Measurements from ENCODE around the gene NTMT1. TPM values are rescaled to one million over a fixed set of nuclear protein-coding genes. Genes with fewer than 3 reads are reported as not detected.
A peak's percentile ranks its signal among the peaks of the same experiment; 100 is the strongest.

Gene NTMT1, protein sequence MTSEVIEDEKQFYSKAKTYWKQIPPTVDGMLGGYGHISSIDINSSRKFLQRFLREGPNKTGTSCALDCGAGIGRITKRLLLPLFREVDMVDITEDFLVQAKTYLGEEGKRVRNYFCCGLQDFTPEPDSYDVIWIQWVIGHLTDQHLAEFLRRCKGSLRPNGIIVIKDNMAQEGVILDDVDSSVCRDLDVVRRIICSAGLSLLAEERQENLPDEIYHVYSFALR
- total RNA-seq (2012; rRNA removed): 26.4 and 41.9 TPM in 2 replicates

DNA sequence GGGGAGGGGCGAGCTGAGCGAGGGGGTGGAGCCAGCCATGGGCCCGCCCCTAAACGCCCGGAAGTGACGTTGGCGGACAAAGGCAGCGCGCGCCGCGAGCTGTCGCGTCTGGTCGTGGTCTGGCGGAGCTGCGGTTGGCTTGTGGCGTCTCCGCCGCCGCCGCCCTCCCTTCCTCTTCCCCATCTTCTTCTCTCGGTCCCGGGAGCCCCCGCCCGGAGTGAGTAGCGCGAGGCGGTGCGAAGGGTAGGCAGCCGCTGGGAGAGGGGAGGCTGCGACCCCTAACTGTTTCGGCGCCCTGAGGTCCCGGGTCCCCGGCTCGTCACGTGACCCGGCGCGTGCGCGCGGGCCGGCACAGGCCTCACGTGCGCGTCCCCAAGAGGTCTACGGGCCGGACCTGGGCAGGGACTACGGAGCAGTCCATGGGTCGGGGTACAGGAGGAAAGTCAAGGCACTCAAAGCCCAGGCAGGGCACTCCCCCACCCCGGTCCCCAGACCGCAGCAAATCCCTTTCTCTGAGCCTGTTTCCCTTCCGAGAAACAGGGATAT, at the start of gene NTMT1:
NTMT1 (plus strand) TSS at position 85 of the 546 bp plus-strand sequence. CDS start 6,541 bp downstream, outside the sequence.
- peaks cover 38% of the 10 kb centered on the region for H3K4me1 ChIP-seq (ENCODE audit: control insufficient read depth, insufficient read depth, low read length)
- no peaks in the 10 kb centered on the region for H3K27me3 ChIP-seq (ENCODE audit: control insufficient read depth, insufficient read depth, low read length)
- H3K9me3 ChIP-seq (replicated peaks; ENCODE audit: low read length): no peaks in the 10 kb centered on the region

DNA sequence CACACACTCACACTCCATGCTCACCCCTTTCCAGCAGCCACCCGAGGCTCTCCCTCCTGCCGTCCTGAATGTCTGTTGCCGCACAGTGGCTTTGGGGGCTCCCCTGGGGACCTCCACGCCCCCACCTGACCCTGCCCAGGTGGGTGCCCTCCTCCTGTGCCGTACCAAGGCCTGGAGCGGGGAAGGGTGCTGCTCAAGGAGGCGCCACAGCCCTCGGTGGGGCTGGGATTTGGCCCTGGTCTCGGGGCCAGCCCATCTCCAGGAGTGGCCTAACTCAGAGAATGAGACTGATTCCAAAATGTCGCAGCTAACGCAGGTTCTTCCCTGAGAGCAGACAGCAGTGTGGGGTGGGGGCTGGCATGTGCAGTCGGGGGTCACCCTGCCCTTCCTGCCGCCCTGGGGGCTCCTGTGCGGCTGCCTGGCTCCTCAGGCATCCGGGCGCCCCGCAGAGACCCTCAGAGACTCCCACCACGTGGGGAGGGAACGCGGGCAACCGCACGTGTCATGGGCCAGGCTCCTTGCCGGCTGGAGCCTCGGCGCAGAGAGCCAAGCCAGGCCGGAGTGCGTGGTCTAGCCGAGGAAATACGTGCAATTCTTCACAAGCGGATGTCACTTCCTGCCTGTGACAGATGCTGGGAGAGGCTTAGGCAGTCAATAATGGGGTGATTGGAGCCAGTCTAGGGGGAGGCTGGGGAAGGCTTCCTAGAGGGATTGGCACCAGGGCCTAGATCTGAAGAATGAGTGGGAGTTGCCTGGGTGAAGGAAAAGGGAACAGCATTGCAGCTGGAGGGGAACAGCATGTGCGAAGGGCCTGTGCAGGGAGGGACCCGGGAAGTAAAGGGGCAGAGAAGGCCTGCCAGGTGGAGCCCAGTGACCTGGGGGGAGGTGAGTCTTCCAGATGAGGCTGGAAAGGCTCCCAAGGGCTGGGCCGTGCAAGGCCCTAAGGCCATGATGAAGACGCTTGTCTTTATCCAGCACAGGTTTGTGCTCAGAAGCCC, 49.1 kb upstream of the NTMT1 start:
- Histone ChIP-seq H3K4me2 (ENCODE audit: low read length) (no peak overlapping the region), H3K4me3 (ENCODE audit: low read length) (no peak overlapping the region), H3K9me3 (replicated peaks; ENCODE audit: low read length) (peaks cover 5% of the 10 kb centered on the region), H3K36me3 (ENCODE audit: insufficient read depth, low read length) (no peaks in the 10 kb centered on the region), H3K27me3 (ENCODE audit: control insufficient read depth, insufficient read depth, low read length) (no peaks in the 10 kb centered on the region), H3K4me1 (ENCODE audit: control insufficient read depth, insufficient read depth, low read length) (peaks cover 20% of the 10 kb centered on the region), H3K9ac (ENCODE audit: low read depth, low read length) (no peak overlapping the region)

More for the DNA sequence above, at the start of gene NTMT1:
- Histone ChIP-seq H3K9ac (ENCODE audit: low read depth, low read length) (peak within 1 kb of the TSS; percentile 89), H3K36me3 (ENCODE audit: insufficient read depth, low read length) (peaks cover 9% of the 10 kb centered on the region), H3K4me3 (ENCODE audit: low read length) (peak within 1 kb of the TSS; percentile 83), H3K4me2 (ENCODE audit: low read length) (peak within 1 kb of the TSS; percentile 97)

DNA sequence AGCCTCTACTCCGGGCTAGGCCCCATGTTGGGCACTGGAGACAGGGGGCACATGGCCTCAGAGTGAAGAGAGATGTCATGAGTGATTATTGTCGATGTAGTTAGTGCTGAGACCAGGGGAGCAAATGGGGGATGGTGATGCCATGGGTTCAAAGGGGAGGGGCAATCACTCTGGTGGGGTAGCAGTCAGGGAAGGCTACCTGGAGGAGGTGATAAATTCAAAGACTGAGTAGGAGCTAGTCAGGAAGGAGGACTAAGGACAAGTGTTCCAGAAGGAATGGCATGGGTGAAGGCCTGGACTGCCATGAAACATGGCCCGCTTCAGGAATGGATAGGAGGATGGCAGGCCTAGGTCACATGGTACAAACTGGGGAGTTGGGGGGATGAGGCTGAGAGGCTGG, 46.7 kb upstream of the NTMT1 start:
- Histone ChIP-seq H3K9ac (ENCODE audit: low read depth, low read length) (no peak overlapping the region), H3K4me1 (ENCODE audit: control insufficient read depth, insufficient read depth, low read length) (peaks cover 20% of the 10 kb centered on the region), H3K27me3 (ENCODE audit: control insufficient read depth, insufficient read depth, low read length) (no peaks in the 10 kb centered on the region), H3K4me3 (ENCODE audit: low read length) (no peak overlapping the region), H3K9me3 (replicated peaks; ENCODE audit: low read length) (no peaks in the 10 kb centered on the region), H3K4me2 (ENCODE audit: low read length) (no peak overlapping the region), H3K36me3 (ENCODE audit: insufficient read depth, low read length) (no peaks in the 10 kb centered on the region)

DNA sequence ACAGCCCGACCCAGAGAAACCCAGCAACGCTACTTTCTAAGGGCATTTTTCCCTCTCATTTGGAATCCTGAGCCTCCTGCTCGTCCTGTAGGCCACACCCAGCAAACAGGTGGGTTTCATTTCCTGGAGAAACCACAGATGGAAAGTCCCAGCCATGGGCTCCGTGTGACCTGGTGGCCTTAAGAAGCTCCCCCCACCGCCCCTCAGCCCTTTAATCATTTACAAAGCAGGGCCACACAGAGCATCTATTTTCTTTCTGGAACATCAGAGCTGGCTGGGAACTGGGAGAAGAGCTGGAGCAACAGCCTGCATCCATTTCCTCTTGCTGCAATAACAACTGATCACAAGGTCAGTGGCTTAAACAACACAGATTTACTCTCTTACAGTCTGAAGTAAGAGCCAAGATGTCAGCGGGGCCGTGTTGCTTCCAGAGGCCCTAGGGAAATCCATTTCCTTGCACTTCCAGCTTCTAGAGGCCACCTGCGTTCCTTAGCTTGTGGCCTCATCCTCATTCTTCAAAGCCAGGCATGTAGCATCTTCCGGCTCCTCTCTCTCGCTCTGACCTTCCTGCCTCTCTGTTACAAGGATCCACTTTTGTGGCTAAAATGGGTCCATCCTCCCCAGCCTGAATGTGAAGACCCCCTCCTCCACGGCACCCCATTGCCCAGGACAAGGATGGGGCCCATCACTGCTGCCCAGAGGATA, 45.6 kb upstream of the NTMT1 start:
- H3K27me3 ChIP-seq (ENCODE audit: control insufficient read depth, insufficient read depth, low read length): no peaks in the 10 kb centered on the region
- H3K4me2 ChIP-seq (ENCODE audit: low read length): no peak overlapping the region
- peaks cover 15% of the 10 kb centered on the region for H3K4me1 ChIP-seq (ENCODE audit: control insufficient read depth, insufficient read depth, low read length)
- no peaks in the 10 kb centered on the region for H3K36me3 ChIP-seq (ENCODE audit: insufficient read depth, low read length)
- no peak overlapping the region for H3K9ac ChIP-seq (ENCODE audit: low read depth, low read length)
- H3K9me3 ChIP-seq (replicated peaks; ENCODE audit: low read length): no peaks in the 10 kb centered on the region
- H3K4me3 ChIP-seq (ENCODE audit: low read length): no peak overlapping the region

DNA sequence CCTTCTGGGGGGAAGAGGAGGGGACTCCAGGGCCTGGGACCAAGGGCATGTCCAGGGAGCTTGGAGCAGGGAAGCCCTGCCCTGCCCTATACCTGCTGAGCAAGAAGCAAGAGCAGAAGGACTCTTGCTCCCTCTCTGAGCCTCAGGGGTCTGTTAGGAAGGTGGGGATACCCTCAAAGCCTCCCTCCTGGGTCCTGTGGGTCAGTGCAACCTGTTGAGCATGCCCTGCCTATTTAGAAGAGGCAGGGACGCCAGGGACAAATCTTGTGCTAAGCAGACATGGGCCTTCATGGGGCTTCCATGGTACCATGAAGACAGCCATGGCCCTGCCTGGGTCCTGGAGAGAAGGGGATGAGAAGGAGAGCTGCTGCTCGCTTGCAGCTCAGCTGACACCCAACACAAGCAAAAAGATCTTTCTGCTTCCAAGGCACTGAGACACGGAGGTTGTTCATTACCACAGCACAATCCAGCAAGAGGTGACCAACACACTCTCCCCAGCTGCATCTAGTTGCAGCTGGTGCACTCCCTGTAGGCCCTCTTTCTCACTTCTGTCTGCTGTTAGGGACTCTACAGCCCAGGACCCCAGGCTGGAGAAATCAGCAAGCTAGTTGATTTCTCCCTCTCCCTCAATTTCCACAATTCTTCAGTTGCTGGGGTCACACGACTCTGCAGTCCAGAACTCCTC, 44.3 kb upstream of the NTMT1 start:
- Histone ChIP-seq H3K4me2 (ENCODE audit: low read length) (no peak overlapping the region), H3K36me3 (ENCODE audit: insufficient read depth, low read length) (no peaks in the 10 kb centered on the region), H3K4me3 (ENCODE audit: low read length) (no peak overlapping the region), H3K9ac (ENCODE audit: low read depth, low read length) (no peak overlapping the region), H3K27me3 (ENCODE audit: control insufficient read depth, insufficient read depth, low read length) (no peaks in the 10 kb centered on the region), H3K4me1 (ENCODE audit: control insufficient read depth, insufficient read depth, low read length) (peaks cover 5% of the 10 kb centered on the region), H3K9me3 (replicated peaks; ENCODE audit: low read length) (no peaks in the 10 kb centered on the region)

DNA sequence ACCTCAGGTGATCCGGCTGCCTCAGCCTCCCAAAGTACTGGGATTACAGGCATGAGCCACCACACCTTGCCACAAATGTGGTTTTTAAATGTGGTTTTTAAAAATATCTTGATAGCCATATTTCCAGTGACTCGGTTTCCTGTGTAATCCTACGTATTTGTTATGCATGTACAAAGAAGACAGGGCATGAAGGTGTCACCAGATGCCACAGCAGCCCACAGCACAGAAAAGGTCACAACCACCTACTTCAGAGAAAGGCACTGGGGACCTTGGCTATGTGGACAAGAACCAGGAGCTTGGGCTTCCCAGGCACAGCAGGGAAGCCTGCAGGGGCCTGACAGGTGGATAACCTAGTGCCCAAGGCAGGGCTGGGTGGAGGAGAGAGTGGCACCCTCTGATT, 43.1 kb upstream of the NTMT1 start:
- H3K4me1 ChIP-seq (ENCODE audit: control insufficient read depth, insufficient read depth, low read length): peaks cover 7% of the 10 kb centered on the region
- H3K9ac ChIP-seq (ENCODE audit: low read depth, low read length): no peak overlapping the region
- H3K36me3 ChIP-seq (ENCODE audit: insufficient read depth, low read length): no peaks in the 10 kb centered on the region
- H3K4me2 ChIP-seq (ENCODE audit: low read length): no peak overlapping the region
- no peak overlapping the region for H3K4me3 ChIP-seq (ENCODE audit: low read length)
- H3K27me3 ChIP-seq (ENCODE audit: control insufficient read depth, insufficient read depth, low read length): no peaks in the 10 kb centered on the region
- no peaks in the 10 kb centered on the region for H3K9me3 ChIP-seq (replicated peaks; ENCODE audit: low read length)

DNA sequence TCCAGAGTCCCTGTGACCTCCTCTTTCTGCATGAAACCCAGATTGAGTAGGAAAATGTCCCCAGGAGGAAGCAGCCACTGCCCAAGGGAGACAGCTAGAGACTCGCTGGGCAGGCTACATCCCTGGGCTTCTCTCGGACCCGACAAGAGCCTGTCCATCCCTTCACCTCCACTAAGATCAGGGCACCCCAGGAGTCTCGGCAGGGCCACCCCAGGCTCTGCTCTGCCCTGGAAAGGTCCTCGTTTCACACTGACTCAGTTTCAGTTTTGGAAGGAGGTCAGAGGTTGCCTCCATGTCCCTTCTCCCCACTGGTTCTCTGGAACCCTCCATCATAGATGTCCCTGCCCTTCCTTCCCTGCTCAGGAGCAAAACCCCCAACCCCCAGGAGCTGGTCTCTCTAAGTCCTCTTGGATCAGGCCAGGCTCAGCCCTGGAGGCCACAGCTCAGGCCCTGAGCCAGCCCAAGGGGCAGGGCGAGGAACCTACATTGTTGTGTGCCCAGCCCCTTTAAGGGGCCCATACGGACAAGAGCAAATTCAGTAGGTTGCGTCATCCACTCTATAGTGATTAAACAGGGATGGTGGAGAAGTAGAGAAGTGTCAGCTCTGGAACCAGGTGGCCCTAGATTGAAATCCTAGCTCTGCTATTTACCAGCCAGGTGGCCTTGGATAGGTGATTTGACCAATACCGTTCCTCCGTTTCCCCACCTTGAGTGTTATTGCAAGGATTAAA, 42.5 kb upstream of the NTMT1 start:
- Histone ChIP-seq H3K9me3 (replicated peaks; ENCODE audit: low read length) (no peaks in the 10 kb centered on the region), H3K4me1 (ENCODE audit: control insufficient read depth, insufficient read depth, low read length) (peaks cover 7% of the 10 kb centered on the region), H3K36me3 (ENCODE audit: insufficient read depth, low read length) (no peaks in the 10 kb centered on the region), H3K9ac (ENCODE audit: low read depth, low read length) (no peak overlapping the region), H3K4me2 (ENCODE audit: low read length) (no peak overlapping the region), H3K27me3 (ENCODE audit: control insufficient read depth, insufficient read depth, low read length) (no peaks in the 10 kb centered on the region), H3K4me3 (ENCODE audit: low read length) (no peak overlapping the region)

DNA sequence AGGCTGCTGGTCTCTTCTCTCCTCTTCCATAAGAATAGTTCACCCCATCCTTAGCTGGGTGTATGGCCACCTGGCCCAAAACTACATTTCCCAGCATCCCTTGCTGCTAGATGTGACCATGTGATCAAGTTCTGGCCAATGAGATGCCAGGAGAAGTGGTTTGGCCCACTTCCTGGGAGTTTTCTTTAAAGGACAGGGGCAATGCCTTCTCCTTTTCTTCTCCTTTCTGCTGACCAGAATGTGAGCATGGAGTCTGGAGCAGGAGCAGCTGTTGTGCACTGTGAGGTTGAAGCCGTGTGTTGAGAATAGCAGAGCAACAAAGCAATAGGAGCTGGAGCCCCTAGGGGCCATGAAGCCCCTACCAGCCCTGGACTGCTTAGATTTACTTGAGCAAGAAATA, 41.8 kb upstream of the NTMT1 start:
- H3K9ac ChIP-seq (ENCODE audit: low read depth, low read length): no peak overlapping the region
- no peaks in the 10 kb centered on the region for H3K9me3 ChIP-seq (replicated peaks; ENCODE audit: low read length)
- H3K4me2 ChIP-seq (ENCODE audit: low read length): no peak overlapping the region
- H3K27me3 ChIP-seq (ENCODE audit: control insufficient read depth, insufficient read depth, low read length): no peaks in the 10 kb centered on the region
- H3K4me1 ChIP-seq (ENCODE audit: control insufficient read depth, insufficient read depth, low read length): peaks cover 7% of the 10 kb centered on the region
- H3K4me3 ChIP-seq (ENCODE audit: low read length): no peak overlapping the region
- H3K36me3 ChIP-seq (ENCODE audit: insufficient read depth, low read length): no peaks in the 10 kb centered on the region

DNA sequence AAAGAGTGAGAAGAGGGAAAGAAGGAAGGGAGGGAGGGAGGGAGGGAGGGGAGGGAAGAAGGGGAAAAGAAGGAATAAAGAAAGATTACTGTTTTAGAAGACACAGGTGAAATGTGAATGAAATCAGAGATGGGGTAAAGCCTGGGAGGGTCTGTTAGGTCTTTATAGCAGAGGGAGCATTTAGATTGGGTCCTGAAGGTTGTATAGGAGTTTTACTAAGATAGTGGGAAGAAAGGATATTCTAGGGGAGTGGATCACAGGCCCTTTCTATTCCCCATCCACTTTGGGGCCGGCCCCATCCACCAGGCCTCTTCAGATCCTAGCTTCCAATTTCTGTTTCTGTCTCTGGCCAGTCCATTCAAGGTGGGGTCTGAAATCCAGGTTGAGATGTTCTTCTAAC, 40.6 kb upstream of the NTMT1 start:
- no peak overlapping the region for H3K4me2 ChIP-seq (ENCODE audit: low read length)
- H3K4me3 ChIP-seq (ENCODE audit: low read length): no peak overlapping the region
- H3K4me1 ChIP-seq (ENCODE audit: control insufficient read depth, insufficient read depth, low read length): peaks cover 7% of the 10 kb centered on the region
- H3K9me3 ChIP-seq (replicated peaks; ENCODE audit: low read length): no peaks in the 10 kb centered on the region
- no peaks in the 10 kb centered on the region for H3K36me3 ChIP-seq (ENCODE audit: insufficient read depth, low read length)
- no peak overlapping the region for H3K9ac ChIP-seq (ENCODE audit: low read depth, low read length)
- no peaks in the 10 kb centered on the region for H3K27me3 ChIP-seq (ENCODE audit: control insufficient read depth, insufficient read depth, low read length)

DNA sequence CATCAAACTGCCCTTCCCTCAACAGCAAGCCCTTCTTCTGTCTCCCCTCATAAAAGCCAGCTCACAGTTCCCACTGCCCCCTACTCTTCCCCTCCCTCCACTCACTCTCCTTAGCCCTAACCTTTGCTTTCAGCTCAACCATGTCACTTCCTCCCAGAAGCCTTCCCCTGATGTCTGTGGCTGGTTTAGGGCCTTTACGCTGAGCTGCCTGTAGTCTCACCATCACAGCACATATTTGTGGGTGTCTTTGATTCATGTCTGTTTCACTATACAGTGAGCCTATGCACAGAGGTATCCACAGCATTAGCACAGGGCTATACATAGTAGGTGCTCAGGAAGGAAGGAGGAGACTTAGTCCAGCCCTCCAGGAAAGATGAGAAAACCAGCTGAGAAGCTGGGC, 39.7 kb upstream of the NTMT1 start:
- H3K4me1 ChIP-seq (ENCODE audit: control insufficient read depth, insufficient read depth, low read length): peaks cover 7% of the 10 kb centered on the region
- H3K36me3 ChIP-seq (ENCODE audit: insufficient read depth, low read length): no peaks in the 10 kb centered on the region
- no peaks in the 10 kb centered on the region for H3K27me3 ChIP-seq (ENCODE audit: control insufficient read depth, insufficient read depth, low read length)
- no peak overlapping the region for H3K4me2 ChIP-seq (ENCODE audit: low read length)
- no peak overlapping the region for H3K4me3 ChIP-seq (ENCODE audit: low read length)
- no peaks in the 10 kb centered on the region for H3K9me3 ChIP-seq (replicated peaks; ENCODE audit: low read length)
- H3K9ac ChIP-seq (ENCODE audit: low read depth, low read length): no peak overlapping the region

Data from skeletal muscle satellite cell (primary cell).